Keratinocyte (primary cell): ENCODE measurements around the gene BMPER.

ENCODE experiments used
- EZH2 ChIP-seq: IDR thresholded peaks from one replicate; pipeline ENCODE4 v1.6.1; 2012; ENCODE audit warnings: inconsistent platforms, mild to moderate bottlenecking, low read length, moderate library complexity
- TF ChIP-seq, protein P1 (sequence below), 3 experiments: IDR thresholded peaks in 1 of 3; conservative IDR thresholded peaks in 1 of 3; optimal IDR thresholded peaks in 1 of 3; 2 replicates in 2 of 3; 3 replicates in 1 of 3; pipeline versions ENCODE3 to v1.5.1; 2011; ENCODE audit warnings: low read length in 3 of 3, mild to moderate bottlenecking in 3 of 3, moderate library complexity in 2 of 3, control low read depth in 1 of 3, inconsistent platforms in 1 of 3; ENCODE audit not compliant: insufficient read depth in 2 of 3; ENCODE audit errors: extremely low read depth in 1 of 3

DNA sequence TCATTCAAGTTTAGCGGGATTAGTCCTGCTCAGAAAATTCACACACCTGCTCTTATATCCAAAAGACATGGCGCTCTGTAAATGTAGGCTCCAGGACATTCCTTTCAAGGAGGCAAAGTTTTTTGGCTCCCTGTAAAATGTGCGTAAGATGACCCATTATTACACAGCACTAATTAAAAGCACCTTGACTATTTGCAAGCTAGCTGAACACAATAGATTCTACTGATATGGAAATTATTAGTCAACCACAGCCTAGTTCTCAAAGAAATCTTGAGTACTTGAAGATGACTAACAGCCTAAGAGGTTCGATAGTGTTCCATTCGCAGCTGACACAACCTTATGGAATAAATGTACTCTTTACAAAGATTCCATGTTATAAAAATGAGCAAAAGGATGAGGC, 175.2 kb downstream of the BMPER start:
- TF ChIP-seq, protein P1, sequence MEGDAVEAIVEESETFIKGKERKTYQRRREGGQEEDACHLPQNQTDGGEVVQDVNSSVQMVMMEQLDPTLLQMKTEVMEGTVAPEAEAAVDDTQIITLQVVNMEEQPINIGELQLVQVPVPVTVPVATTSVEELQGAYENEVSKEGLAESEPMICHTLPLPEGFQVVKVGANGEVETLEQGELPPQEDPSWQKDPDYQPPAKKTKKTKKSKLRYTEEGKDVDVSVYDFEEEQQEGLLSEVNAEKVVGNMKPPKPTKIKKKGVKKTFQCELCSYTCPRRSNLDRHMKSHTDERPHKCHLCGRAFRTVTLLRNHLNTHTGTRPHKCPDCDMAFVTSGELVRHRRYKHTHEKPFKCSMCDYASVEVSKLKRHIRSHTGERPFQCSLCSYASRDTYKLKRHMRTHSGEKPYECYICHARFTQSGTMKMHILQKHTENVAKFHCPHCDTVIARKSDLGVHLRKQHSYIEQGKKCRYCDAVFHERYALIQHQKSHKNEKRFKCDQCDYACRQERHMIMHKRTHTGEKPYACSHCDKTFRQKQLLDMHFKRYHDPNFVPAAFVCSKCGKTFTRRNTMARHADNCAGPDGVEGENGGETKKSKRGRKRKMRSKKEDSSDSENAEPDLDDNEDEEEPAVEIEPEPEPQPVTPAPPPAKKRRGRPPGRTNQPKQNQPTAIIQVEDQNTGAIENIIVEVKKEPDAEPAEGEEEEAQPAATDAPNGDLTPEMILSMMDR (optimal IDR thresholded peaks at IDR 0.05 in 1 of 3, IDR thresholded peaks at IDR 0.05 in 1 of 3, conservative IDR thresholded peaks at IDR 0.05 in 1 of 3; ENCODE audit: extremely low read depth in 1 of 3, insufficient read depth in 2 of 3, low read length in 3 of 3) = no peak
- TF ChIP-seq EZH2 = no peak
